ENCODE results near the gene PATE4.

The PATE4 gene

DNA sequence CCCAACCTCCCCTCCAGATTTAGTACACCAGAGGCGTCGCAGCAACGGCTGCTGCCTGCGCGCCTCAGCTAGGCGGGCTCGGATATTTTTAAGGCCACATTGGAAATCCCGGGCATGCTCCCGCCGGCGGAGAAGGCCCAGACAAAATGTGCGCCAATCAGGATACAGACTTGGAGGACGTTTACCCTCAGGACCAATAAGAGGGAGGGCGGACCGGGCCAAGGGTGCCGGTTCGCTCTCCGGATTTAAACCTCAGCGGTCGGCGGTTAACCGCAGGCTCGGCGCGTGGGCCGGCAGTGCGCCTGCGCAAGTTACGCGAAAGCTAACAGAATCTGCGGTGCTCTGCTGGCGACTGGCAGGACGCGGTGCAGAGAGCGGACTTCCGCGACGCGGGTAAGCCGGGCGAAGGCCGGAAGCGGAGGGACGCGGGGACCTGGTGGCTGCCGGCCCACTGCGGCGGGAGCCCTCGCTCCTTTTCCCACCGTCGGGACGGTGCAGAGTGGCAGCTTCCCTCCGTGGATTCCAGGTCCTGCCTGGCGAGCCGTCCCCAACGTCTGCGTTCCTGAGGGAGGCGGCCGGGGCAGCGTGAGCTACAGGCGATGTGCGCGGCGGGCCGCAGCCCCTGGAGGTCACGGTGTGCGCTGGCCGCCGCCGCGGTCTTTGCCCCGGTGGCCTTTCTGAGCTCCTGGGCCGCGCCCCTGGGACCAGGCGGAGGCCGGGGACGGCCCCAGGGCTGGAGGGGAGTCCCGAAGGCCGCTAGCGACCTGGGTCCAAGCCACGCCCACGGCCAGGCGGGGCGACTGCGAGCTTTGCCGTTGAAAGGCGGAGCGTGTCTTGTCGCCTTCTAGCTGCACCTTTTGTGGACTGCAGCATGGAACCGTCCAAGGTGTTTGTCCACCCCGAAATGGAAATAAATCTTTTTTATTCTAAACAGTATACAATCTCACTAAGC is 54.5 kb downstream of the PATE4 start, which contains the start of gene HYLS1:
Gene HYLS1 (plus strand): TSS at position 296 of the 952 bp plus-strand sequence. CDS start 11,701 bp downstream, outside the sequence.
- DNase-seq (ENCODE audit: low spot score), result peak; percentile 97

Measured in CD4-positive, alpha-beta T cell treated with Interleukin-2 at 100 ng/mL for 4 hours (primary cell).